ENCODE results near the gene CLNK. TPM values are rescaled to one million over a fixed set of nuclear protein-coding genes. Genes with fewer than 3 reads are reported as not detected.

The CLNK gene
- total RNA-seq, 2 experiments from 2014 or later = 2.0 TPM; not detected in 1

- no peak overlapping the region for H3K4me2 ChIP-seq (ENCODE audit: low read length)
- H3K4me3 ChIP-seq (ENCODE audit: low read depth, low read length, poor library complexity, severe bottlenecking) = no peak overlapping the region
- H3K27ac ChIP-seq (ENCODE audit: low read depth, low read length, poor library complexity, severe bottlenecking) = no peak overlapping the region
- ChIA-PET POLR2A (interaction anchor here (1.2 kb wide), 1 partner anchor 9 kb away, joined by 3 read pairs; no protein-coding TSS in a partner anchor), CTCF (ENCODE audit: unreplicated experiment) (no interaction called here)
- H4K20me1 ChIP-seq (ENCODE audit: insufficient read depth, low read length) = no peaks in the 10 kb centered on the region
- intact Hi-C loops (cut with micrococcal nuclease; ENCODE audit: unreplicated experiment) = no loop called here
- DNase-seq (ENCODE audit: low spot score) = no peak
- no peaks in the 10 kb centered on the region for H3K79me2 ChIP-seq (ENCODE audit: insufficient read depth, low read depth, low read length)
- TF ChIP-seq EZH2phosphoT487 (IDR thresholded peaks at IDR 0.05; ENCODE audit: borderline replicate concordance, low read depth, low read length) = no peak
- no peak for TF ChIP-seq CTCF (conservative IDR thresholded peaks at IDR 0.05; ENCODE audit: low read length)
- BruUV-seq (replicated peaks) = no TSS peak
- H2AFZ ChIP-seq (ENCODE audit: low read length) = no peak overlapping the region
- no peaks in the 10 kb centered on the region for H3K9me3 ChIP-seq (ENCODE audit: low read length)
- no peaks in the 10 kb centered on the region for H3K9me2 ChIP-seq (ENCODE audit: insufficient read depth, low read length)
- no peaks in the 10 kb centered on the region for H3K36me3 ChIP-seq (ENCODE audit: insufficient read depth, low read length)
- no peaks in the 10 kb centered on the region for H3K4me1 ChIP-seq (ENCODE audit: insufficient read depth, low read length, poor library complexity, severe bottlenecking)
These were observed 152.4 kb downstream of the CLNK start for GRCh38 chr4:10532155-10532554.

GRCh38 chr4:10530137-10530786 lies 154.3 kb downstream of the CLNK start:
- Histone ChIP-seq H3K4me1 (ENCODE audit: insufficient read depth, low read length, poor library complexity, severe bottlenecking) (no peaks in the 10 kb centered on the region), H3K36me3 (ENCODE audit: insufficient read depth, low read length) (no peaks in the 10 kb centered on the region), H3K4me3 (ENCODE audit: low read depth, low read length, poor library complexity, severe bottlenecking) (no peak overlapping the region), H4K20me1 (ENCODE audit: insufficient read depth, low read length) (no peaks in the 10 kb centered on the region), H2AFZ (ENCODE audit: low read length) (no peak overlapping the region), H3K27ac (ENCODE audit: low read depth, low read length, poor library complexity, severe bottlenecking) (no peak overlapping the region), H3K9me3 (ENCODE audit: low read length) (no peaks in the 10 kb centered on the region), H3K4me2 (ENCODE audit: low read length) (no peak overlapping the region), H3K79me2 (ENCODE audit: insufficient read depth, low read depth, low read length) (no peaks in the 10 kb centered on the region), H3K9me2 (ENCODE audit: insufficient read depth, low read length) (no peaks in the 10 kb centered on the region)
- ChIA-PET CTCF (ENCODE audit: unreplicated experiment) (no interaction called here), POLR2A (no interaction called here)
- no TSS peak for BruUV-seq (replicated peaks)
- no peak for DNase-seq (ENCODE audit: low spot score)
- no peak for TF ChIP-seq EZH2phosphoT487 (IDR thresholded peaks at IDR 0.05; ENCODE audit: borderline replicate concordance, low read depth, low read length)
- TF ChIP-seq CTCF (conservative IDR thresholded peaks at IDR 0.05; ENCODE audit: low read length) = no peak
- intact Hi-C loops (cut with micrococcal nuclease; ENCODE audit: unreplicated experiment) = no loop called here

- H3K27ac ChIP-seq (ENCODE audit: low read depth, low read length, poor library complexity, severe bottlenecking) = no peak overlapping the region
- H3K4me2 ChIP-seq (ENCODE audit: low read length) = no peak overlapping the region
- H3K9me3 ChIP-seq (ENCODE audit: low read length) = no peaks in the 10 kb centered on the region
- H3K4me1 ChIP-seq (ENCODE audit: insufficient read depth, low read length, poor library complexity, severe bottlenecking) = no peaks in the 10 kb centered on the region
- no peak overlapping the region for H2AFZ ChIP-seq (ENCODE audit: low read length)
- no peak for DNase-seq (ENCODE audit: low spot score)
- CTCF ChIA-PET (ENCODE audit: unreplicated experiment) = no interaction called here
- no peaks in the 10 kb centered on the region for H3K36me3 ChIP-seq (ENCODE audit: insufficient read depth, low read length)
- intact Hi-C loops (cut with micrococcal nuclease; ENCODE audit: unreplicated experiment) = no loop called here
- no peaks in the 10 kb centered on the region for H3K9me2 ChIP-seq (ENCODE audit: insufficient read depth, low read length)
- POLR2A ChIA-PET = no interaction called here
- no peaks in the 10 kb centered on the region for H3K79me2 ChIP-seq (ENCODE audit: insufficient read depth, low read depth, low read length)
- TF ChIP-seq EZH2phosphoT487 (IDR thresholded peaks at IDR 0.05; ENCODE audit: borderline replicate concordance, low read depth, low read length) (no peak), CTCF (conservative IDR thresholded peaks at IDR 0.05; ENCODE audit: low read length) (no peak)
- no TSS peak for BruUV-seq (replicated peaks)
- H4K20me1 ChIP-seq (ENCODE audit: insufficient read depth, low read length) = no peaks in the 10 kb centered on the region
- H3K4me3 ChIP-seq (ENCODE audit: low read depth, low read length, poor library complexity, severe bottlenecking) = no peak overlapping the region
These were observed 155.1 kb downstream of the CLNK start for GRCh38 chr4:10529291-10530136.

Data from OCI-LY7 (cell line).